Body of pancreas (tissue), 4 donors: ENCODE results near the gene SPDYE16.
"Not testable (repeated sequence)": the region's sequence is repeated elsewhere in the genome, so short reads cannot be mapped to it uniquely, and the experiment has no call there.

Experiments
- CTCF ChIP-seq, 7 experiments: fragments of 450-650 bp in 4 of 7; fragments of 200-600 bp in 3 of 7; sonication (generic) in 3 of 7; IDR thresholded peaks; one replicate each; pipeline ENCODE4 v1.5.1; 2016 to 2019; ENCODE audit warnings: antibody characterized with exemption in 7 of 7
- POLR2A ChIP-seq, 3 donors: fragments of 450-650 bp; IDR thresholded peaks; one replicate each; pipeline ENCODE4 v1.6.1; 2016; ENCODE audit warnings: antibody characterized with exemption in 3 of 3, mild to moderate bottlenecking in 2 of 3

- TF ChIP-seq CTCF, POLR2A (IDR thresholded peaks at IDR 0.05): not testable (repeated sequence)
These were observed 25.6 kb upstream of the SPDYE16 start for GRCh38 chr7:76568742-76569141.
